ENCODE measurements around the gene PSAPL1.
A peak's percentile ranks its signal among the peaks of the same experiment; 100 is the strongest.

The PSAPL1 gene

DNA sequence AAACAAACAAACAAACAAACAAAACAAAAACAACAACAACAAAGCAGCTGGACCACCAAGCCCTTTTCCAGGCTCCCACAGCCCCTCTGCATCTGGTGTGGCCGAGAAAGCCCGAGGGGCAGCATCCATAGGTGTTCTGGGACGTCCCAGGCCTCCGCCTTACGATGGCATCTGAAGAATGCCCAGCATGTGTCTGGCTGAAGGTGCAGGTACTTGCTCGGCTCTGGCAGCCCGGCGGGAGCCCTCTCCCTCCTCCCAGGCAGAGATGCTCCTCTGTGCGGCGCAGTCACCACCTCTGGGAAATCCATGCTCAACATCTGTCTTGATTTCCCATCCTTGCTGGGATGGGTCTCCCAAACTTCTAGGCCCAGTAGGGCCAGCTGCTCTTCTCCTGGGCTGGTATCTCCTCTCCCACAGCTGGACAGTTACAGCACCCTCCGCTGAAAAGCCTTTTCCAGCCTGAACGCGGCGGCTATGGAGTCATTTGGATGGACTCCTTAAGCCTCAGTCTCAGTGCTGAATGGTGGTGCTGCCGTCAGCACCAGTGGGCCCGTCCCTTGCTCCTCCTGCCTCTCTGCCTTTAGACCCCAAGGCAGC is 4.3 kb downstream of the PSAPL1 start:
- no peak for DNase-seq

- DNase-seq, result peak; percentile 13
Measured at GRCh38 chr4:7429601-7430078, 5.1 kb downstream of the PSAPL1 start.

GRCh38 chr4:7429069-7429416 is 5.7 kb downstream of the PSAPL1 start:
- peak; percentile 8 for DNase-seq

- DNase-seq, result peak; percentile 18
Measured at GRCh38 chr4:7428261-7429068, 6.3 kb downstream of the PSAPL1 start.

- no peak for DNase-seq
Measured at GRCh38 chr4:7427831-7428260, 6.9 kb downstream of the PSAPL1 start.

GRCh38 chr4:7427361-7427760 is 7.4 kb downstream of the PSAPL1 start:
- DNase-seq, result peak; percentile 32

DNA sequence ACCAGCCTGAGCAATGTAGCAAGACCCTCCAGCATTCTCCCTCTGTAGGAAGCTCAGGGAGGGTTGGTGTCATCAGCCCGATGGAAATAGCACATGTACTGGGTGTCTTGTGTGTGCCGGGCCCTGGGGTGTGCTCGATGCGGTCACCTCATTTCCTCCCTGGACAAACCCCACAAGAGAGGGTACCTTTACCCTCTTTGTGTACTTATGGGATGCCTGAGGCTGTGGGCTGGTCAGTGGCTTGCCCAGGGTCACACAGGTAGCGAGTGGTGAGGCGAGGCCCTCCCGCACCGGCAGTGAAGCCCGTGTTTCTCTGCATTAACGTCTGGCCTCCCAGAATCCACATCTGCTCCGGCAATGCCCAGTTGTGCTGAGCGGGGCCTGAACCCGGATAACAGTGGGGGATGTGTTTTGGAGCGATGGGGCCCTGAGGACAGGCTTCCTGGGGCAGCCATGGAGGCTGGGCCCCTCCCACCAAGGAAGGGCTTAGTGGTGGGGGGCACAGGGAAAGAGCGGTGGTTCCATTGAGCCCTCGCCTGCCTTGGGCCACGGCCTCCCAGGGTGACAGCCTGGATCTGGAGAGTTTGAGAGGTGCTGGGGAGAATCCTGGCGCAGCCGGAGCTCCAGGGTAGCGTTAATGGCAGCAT is 8.1 kb downstream of the PSAPL1 start:
- peak; percentile 4 for DNase-seq

DNA sequence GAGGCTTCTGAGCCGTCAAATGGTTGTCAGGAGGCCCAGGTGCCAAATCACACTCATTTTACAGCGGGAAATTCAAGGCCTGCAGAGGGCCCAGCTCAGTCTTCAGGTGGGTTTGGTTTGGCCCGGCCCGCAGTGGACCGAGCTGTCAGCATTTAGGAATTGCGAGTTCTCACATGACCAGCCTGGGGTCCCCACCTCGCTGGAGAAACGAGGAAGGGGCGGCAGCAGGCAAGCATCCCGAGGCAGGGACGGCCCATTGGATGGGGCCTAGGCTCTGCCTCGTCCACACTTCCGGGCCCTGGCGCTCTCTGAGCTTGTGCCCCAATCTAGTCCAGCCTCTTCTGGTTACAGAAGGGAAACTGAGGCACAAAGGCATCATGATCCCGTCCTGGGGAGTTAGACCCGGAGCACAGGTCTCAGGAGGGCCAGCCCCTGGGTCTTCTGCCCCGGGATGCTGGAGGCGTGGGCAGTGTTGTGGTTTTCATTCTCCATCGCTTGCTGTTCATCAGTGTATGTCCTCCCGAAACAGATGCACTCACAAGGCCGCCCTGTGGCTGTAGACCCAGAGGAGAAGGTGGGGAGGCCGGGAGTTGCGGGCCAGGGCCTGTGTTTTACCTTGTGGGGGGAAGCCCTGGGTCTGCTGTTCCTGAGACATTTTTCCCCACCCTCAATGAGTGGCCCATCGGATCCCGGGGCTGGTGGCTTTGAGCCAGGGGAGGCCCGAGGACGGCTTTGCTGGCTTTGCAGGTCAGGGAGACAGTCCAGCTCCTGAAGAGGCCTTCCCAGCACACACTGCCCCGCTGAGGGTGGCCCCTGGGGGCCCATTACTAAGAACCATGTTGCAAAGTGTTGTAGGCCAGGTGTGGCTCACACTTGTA is 8.9 kb downstream of the PSAPL1 start:
- peak; percentile 16 for DNase-seq

GRCh38 chr4:7425124-7425523 is 9.6 kb downstream of the PSAPL1 start:
- DNase-seq, result peak; percentile 15

DNA sequence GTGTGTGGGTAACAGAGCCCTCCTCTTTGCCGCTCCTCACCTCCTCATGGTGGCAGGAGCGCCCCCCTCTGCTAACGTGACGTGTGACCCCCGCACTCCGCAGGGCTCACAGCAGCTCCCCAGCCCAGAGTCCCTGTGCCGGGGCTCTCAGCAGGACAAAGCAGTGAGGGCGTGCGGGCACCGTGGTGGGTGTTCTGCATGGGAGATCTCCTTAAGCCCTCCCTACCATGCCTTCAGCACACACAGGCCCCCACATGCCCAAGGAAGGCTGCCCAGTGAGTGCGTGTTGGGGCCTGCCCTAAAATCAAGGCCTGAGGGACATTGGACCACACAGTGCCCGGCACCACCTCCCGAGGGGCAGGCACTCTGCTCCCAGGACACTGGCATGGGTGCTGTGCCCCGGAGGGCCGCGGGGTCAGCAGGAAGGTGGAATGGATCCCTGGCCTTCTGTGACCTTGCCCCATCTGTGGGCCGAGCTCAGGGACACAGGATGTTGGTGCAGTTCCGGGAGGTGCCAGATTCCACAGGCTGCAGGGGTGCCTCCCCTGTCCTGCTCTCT is 10.1 kb downstream of the PSAPL1 start:
- DNase-seq, result no peak

DNA sequence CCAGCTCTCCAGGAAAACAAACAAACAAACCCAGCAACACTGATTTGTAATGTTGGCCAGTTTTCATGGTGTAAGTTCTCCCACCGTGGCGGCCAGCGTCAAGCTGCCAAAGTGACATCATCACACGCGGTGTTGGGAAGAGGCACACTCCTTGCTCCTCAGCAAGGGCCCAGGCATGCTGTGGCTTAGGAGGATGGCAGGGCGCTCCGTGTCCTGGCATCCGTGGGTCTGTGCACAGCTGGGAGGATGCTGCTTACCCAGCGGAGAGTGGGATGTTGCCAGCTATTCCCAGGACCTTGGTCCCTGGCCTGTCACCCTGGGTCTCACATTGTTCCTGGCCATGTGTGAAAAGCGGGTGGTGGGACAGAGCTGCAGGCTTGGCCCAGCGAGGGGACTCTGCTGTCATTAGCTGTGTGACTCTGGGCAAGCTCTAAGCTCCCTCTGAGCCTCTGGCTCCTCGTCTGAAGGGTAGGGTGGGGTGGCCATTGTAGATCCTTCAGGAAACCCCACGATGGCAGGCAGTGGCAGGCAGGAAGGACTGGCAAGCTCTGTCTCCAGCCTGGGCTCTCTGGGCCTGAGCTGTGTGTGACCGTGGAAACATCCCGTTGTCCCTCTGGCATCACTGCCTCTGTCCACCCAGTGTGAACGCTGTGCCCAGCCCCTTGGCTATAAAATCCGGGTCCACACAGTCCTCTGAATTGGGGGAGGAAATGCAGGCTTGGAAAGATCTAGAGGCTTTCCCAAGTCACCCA is 10.8 kb downstream of the PSAPL1 start:
- peak; percentile 68 for DNase-seq

- DNase-seq, result no peak
Measured at GRCh38 chr4:7423391-7423790, 11.3 kb downstream of the PSAPL1 start.

GRCh38 chr4:7422898-7423180 is 11.9 kb downstream of the PSAPL1 start:
- DNase-seq, result peak; percentile 7

DNA sequence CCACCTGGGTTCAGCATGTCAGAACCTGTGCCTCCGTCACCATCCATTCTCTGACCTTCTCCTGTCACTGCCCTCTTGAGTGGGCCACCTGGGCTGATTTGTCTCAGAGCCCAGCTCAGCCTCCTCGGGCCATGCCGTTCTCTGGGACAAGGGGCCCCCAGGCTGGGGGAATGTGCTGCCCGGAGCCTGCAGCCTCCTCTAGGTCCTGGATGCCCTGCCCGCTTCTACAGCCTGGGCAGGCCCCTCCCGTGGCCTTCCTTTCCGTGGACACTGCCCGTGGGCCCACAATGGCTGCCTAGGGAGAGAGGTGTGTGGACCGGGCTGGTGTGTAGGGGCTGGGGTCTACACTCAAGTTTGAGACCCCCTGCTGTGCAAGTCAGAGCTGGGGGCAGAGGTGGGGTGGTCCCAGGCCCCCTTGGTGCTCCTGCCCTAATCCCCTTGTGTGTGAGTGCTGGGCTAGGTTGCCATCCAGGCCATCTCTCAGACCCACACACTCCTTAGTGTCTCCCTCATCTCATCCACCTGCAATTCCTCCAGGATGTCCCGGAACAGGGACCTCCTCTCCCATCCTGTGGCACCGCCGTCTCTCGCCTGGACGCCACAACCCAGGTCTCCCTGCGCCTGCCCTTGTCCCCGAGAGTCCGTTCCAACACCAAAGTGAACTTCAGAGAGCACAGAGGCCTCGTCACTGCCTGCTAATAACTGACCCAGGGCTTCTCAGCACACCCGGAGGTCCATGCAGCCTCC is 12.4 kb downstream of the PSAPL1 start:
- DNase-seq, result peak; percentile 8

DNA sequence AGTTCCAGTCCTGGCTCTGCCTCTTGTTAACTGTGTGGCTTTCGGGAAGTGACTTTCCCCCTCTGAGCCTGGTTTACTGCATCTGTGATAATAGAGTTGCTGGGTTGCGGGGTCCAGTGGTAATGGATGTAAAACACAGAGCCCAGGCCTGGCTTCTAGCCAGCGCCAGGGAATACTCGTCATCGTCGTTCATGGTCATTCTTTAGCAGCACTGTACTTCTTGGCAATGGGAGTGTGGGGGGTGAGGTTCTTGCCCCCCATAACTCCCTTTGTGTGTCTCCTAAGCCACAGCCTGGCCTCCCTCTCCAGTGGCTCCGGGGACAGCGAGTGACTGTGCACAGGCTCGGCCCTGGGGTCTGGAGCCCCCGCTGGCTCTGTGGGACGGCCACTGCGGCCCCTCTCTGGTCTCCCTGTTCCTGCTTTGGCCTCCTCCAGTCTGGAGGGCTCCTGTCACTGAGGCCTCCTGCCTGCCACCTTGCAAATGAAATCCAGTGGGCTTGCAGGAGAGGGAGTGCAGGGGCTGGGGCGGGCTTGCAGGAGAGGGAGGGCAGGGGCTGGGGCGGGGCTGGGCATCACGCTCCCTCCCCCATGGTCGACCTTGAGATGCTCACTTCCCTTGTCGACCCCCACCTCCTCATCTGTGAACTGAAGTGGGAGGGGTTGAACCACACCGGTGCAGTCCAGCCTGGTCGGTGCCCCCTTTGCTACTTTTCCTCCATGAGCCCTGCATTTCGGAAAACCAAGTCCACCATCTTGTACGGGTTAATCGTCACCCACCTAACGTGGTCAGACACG is 13.2 kb downstream of the PSAPL1 start:
- peak; percentile 5 for DNase-seq

GRCh38 chr4:7420661-7421040 is 14.1 kb downstream of the PSAPL1 start:
- DNase-seq, result peak; percentile 11

- DNase-seq, result peak; percentile 20
Measured at GRCh38 chr4:7419961-7420660, 14.6 kb downstream of the PSAPL1 start.

GRCh38 chr4:7418131-7418943 is 16.4 kb downstream of the PSAPL1 start:
- DNase-seq, result peak; percentile 7

- DNase-seq, result no peak
Measured at GRCh38 chr4:7417639-7418038, 17.1 kb downstream of the PSAPL1 start.

All from femur (tissue), 1 donor.